ENCODE measurements around the gene CCDC107. TPM values are rescaled to one million over a fixed set of nuclear protein-coding genes. Genes with fewer than 3 reads are reported as not detected.
A peak's percentile ranks its signal among the peaks of the same experiment; 100 is the strongest.

The CCDC107 gene
- total and polyA plus RNA-seq, 2 of the 13 experiments (the other 11 are each of a cell fraction or from before 2014, with no cell fraction given), result 7.1 to 15.2 TPM

GRCh38 chr9:35657546-35658136 is 451 bp upstream of the CCDC107 start, which contains the start of gene RMRP:
Gene RMRP (minus strand): TSS chr9:35658019.
- no peaks in the 10 kb centered on the region for H4K20me1 ChIP-seq (ENCODE audit: insufficient read depth, low read length)
- peaks cover 5 to 6% of the 10 kb centered on the region in 2 experiments; a peak in 3 of 5 replicates for H3K36me3 ChIP-seq (replicated peaks in 1 of 2; ENCODE audit: control insufficient read depth in 1 of 2, insufficient read depth in 2 of 2, low read length in 2 of 2)
- POLR2A ChIA-PET, result interaction anchor here (0.7 to 6.3 kb wide), 14 partner anchors 10 to 496 kb away, joined by 3 to 68 read pairs (median 5); partner anchors contain the start of genes CREB3, GBA2, HINT2 and RGP1
- H3K79me2 ChIP-seq (ENCODE audit: insufficient read depth, low read length), result peaks cover 6% of the 10 kb centered on the region
- peak within 1 kb of the TSS; percentile 82 for H3K4me2 ChIP-seq (ENCODE audit: low read depth, low read length)
- intact Hi-C loops (cut with micrococcal nuclease; ENCODE audit: unreplicated experiment), result loop anchor here (1.0 kb wide), 4 partner anchors 11 to 92 kb away; partner anchors contain the start of genes CREB3, GBA2, RGP1 and TLN1
- DNase-seq (ENCODE audit: low spot score), result peak; percentile 99
- peak within 1 kb of the TSS; percentile 66 to 89 (median 85) for H3K4me3 ChIP-seq (replicated peaks in 1 of 3; ENCODE audit: insufficient read depth in 1 of 3, low read depth in 2 of 3, low read length in 3 of 3)
- H3K9me3 ChIP-seq (ENCODE audit: low read length), result no peaks in the 10 kb centered on the region
- H3K4me1 ChIP-seq (ENCODE audit: insufficient read depth, low read length), result peaks cover 71% of the 10 kb centered on the region
- TSS peak; percentile 85 for BruUV-seq (replicated peaks)
- H3K27ac ChIP-seq (ENCODE audit: extremely low read length, insufficient read depth, low read length), result peak within 1 kb of the TSS; percentile 100
- CTCF ChIA-PET (ENCODE audit: low intra/inter-chr PET ratio, low total read pairs), result interaction anchor here (1.7 kb wide), 2 partner anchors 11 to 38 kb away, joined by 8 to 9 read pairs; no protein-coding TSS in a partner anchor
- H3K9ac ChIP-seq (ENCODE audit: insufficient read depth, low read depth, low read length), result peak within 1 kb of the TSS; percentile 98
- H2AFZ ChIP-seq (ENCODE audit: low read length), result peak within 1 kb of the TSS; percentile 59
- FAIRE-seq, result peak; percentile 86
- WGBS (ENCODE audit: low lambda C conversion rate), result under 1% methylated on average over 13 of the region's 42 CpGs
- ATAC-seq, result peak; percentile 90
- in situ Hi-C loops (cut with HindIII; ENCODE audit: extremely low pct_ligation_motif_present, low pct_unique_long_range_greater_than_20kb), result loop anchor here (10.0 kb wide), 1 partner anchor 543 kb away; the partner anchor contains the start of gene ATOSB
- H3K27me3 ChIP-seq (ENCODE audit: control insufficient read depth in 1 of 2, insufficient read depth in 2 of 2, low read length in 2 of 2), result no peaks in the 10 kb centered on the region; a peak in 2 of 5 replicates
- TF ChIP-seq TFDP2 (CRISPR knock-in tag; IDR thresholded peaks at IDR 0.05), result peak; percentile 97
- TF ChIP-seq ZNF562 (CRISPR knock-in tag; IDR thresholded peaks at IDR 0.05; ENCODE audit: borderline replicate concordance), result no peak
- TF ChIP-seq GATA4 (IDR thresholded peaks at IDR 0.05; ENCODE audit: borderline replicate concordance, low read depth), result peak; percentile 21; the same call in 1 of the 2 replicates
- TF ChIP-seq YEATS2 (CRISPR knock-in tag; IDR thresholded peaks at IDR 0.05; ENCODE audit: borderline replicate concordance), result peak; percentile 78; the same call in 1 of the 2 replicates
- peak; percentile 96 for TF ChIP-seq HDAC1 (CRISPR knock-in tag; IDR thresholded peaks at IDR 0.05)
- peak; percentile 96 for TF ChIP-seq ZNF205 (CRISPR knock-in tag; IDR thresholded peaks at IDR 0.05)
- TF ChIP-seq ZNF20 (CRISPR knock-in tag; IDR thresholded peaks at IDR 0.05), result no peak
- peak; percentile 90 for TF ChIP-seq STAT6 (CRISPR knock-in tag; IDR thresholded peaks at IDR 0.05; ENCODE audit: borderline replicate concordance)
- TF ChIP-seq HOXA7 (CRISPR knock-in tag; IDR thresholded peaks at IDR 0.05), result peak; percentile 73; the same call in 1 of the 2 replicates
- TF ChIP-seq ZNF740 (CRISPR knock-in tag; IDR thresholded peaks at IDR 0.05), result no peak
- TF ChIP-seq ATF7 (IDR thresholded peaks at IDR 0.05), result peak; percentile 20; the same call in 1 of the 2 replicates
- TF ChIP-seq ATF7 (CRISPR knock-in tag; IDR thresholded peaks at IDR 0.05), result peak; percentile 77
- no peak; the same call in none of the 2 replicates for TF ChIP-seq ZBTB42 (CRISPR knock-in tag; IDR thresholded peaks at IDR 0.05)
- TF ChIP-seq U2AF1 (optimal IDR thresholded peaks at IDR 0.05; ENCODE audit: low read depth, low read length), result no peak
- TF ChIP-seq ZSCAN22 (CRISPR knock-in tag; IDR thresholded peaks at IDR 0.05), result no peak
- TF ChIP-seq NONO (IDR thresholded peaks at IDR 0.05), result no peak
- TF ChIP-seq NONO (CRISPR knock-in tag; conservative IDR thresholded peaks at IDR 0.05), result peak; percentile 97
- 0 out of 2 replicates have a peak, but pooled peaks have one; percentile 67 for TF ChIP-seq FOXO4 (CRISPR knock-in tag; conservative IDR thresholded peaks at IDR 0.05)
